HG02759 (cell line): ENCODE results near the gene IL20.

Experiments used
- ATAC-seq: cut with Tn5 transposase; IDR thresholded peaks from one replicate; pipeline ENCODE4 v1.9.1; 2021; ENCODE audit warnings: mild to moderate bottlenecking, moderate library complexity; ENCODE audit not compliant: unreplicated experiment

Gene IL20

GRCh38 chr1:206864939-206865671, at the start of gene IL20:
Gene IL20, plus strand, starts transcription at chr1:206865623. Its CDS starts 230 bp downstream, at chr1:206865853.
- no peak for ATAC-seq

GRCh38 chr1:206816390-206817287, 48.8 kb upstream of the IL20 start:
- ATAC-seq, result no peak

GRCh38 chr1:206821493-206821892, 43.9 kb upstream of the IL20 start:
- no peak for ATAC-seq

- no peak for ATAC-seq
Observed at GRCh38 chr1:206823727-206824126, 41.7 kb upstream of the IL20 start.

GRCh38 chr1:206824331-206824730, 41.1 kb upstream of the IL20 start:
- ATAC-seq, result no peak

GRCh38 chr1:206826394-206826793, 39.0 kb upstream of the IL20 start:
- ATAC-seq, result no peak

GRCh38 chr1:206828061-206828460, 37.4 kb upstream of the IL20 start:
- ATAC-seq, result no peak

- ATAC-seq, result no peak
Observed at GRCh38 chr1:206828765-206829164, 36.7 kb upstream of the IL20 start.

GRCh38 chr1:206829282-206829681, 36.1 kb upstream of the IL20 start:
- no peak for ATAC-seq

- ATAC-seq, result no peak
Observed at GRCh38 chr1:206829875-206830274, 35.5 kb upstream of the IL20 start.

- ATAC-seq, result no peak
Observed at GRCh38 chr1:206831650-206832049, 33.8 kb upstream of the IL20 start.

GRCh38 chr1:206832352-206832880, 33.0 kb upstream of the IL20 start:
- ATAC-seq, result no peak

- no peak for ATAC-seq
Observed at GRCh38 chr1:206833106-206833680, 32.2 kb upstream of the IL20 start.

GRCh38 chr1:206833801-206834200, 31.6 kb upstream of the IL20 start:
- no peak for ATAC-seq

GRCh38 chr1:206834217-206834616, 31.2 kb upstream of the IL20 start:
- no peak for ATAC-seq

- ATAC-seq, result no peak
Observed at GRCh38 chr1:206834711-206835110, 30.7 kb upstream of the IL20 start.

- no peak for ATAC-seq
Observed at GRCh38 chr1:206835186-206835585, 30.2 kb upstream of the IL20 start.

- no peak for ATAC-seq
Observed at GRCh38 chr1:206836111-206836510, 29.3 kb upstream of the IL20 start.

- ATAC-seq, result no peak
Observed at GRCh38 chr1:206839006-206839560, 26.3 kb upstream of the IL20 start.

GRCh38 chr1:206839857-206840256, 25.6 kb upstream of the IL20 start:
- no peak for ATAC-seq
